Neural cell (in vitro differentiated cells): Measurements from ENCODE around the gene SLC43A1. TPM values are rescaled to one million over a fixed set of nuclear protein-coding genes. Genes with fewer than 3 reads are reported as not detected.

Experiments used
- H2AFZ ChIP-seq: fragments of 200-600, 300-800 bp; sonication (generic), shearing (Covaris generic); 2 replicates; pipeline ENCODE4 v1.6.0; 2014; ENCODE audit warnings: low read depth, mild to moderate bottlenecking, antibody characterized with exemption, low read length, moderate library complexity
- H3F3A ChIP-seq: fragments of 200-600 bp; shearing (Covaris generic); 2 replicates; pipeline ENCODE4 v1.6.1; 2016; ENCODE audit warnings: mild to moderate bottlenecking, moderate library complexity, mixed read lengths, antibody characterized with exemption, low read length; ENCODE audit not compliant: insufficient read depth, poor library complexity, severe bottlenecking
- H3K27ac ChIP-seq: fragments of 200-600, 300-800 bp; sonication (generic), shearing (Covaris generic); 2 replicates; pipeline ENCODE4 v1.5.1; 2014; ENCODE audit warnings: mild to moderate bottlenecking, low read length, moderate library complexity
- H3K27me3 ChIP-seq: fragments of 300-800, 200-600 bp; sonication (generic), shearing (Covaris generic); 2 replicates; pipeline ENCODE4 v1.6.0; 2014; ENCODE audit warnings: mild to moderate bottlenecking, low read depth, low read length, moderate library complexity; ENCODE audit not compliant: insufficient read depth
- H3K36me3 ChIP-seq: fragments of 300-800, 200-600 bp; sonication (generic), shearing (Covaris generic); 2 replicates; pipeline ENCODE4 v1.5.1; 2014; ENCODE audit warnings: mild to moderate bottlenecking, antibody characterized with exemption, low read length, moderate library complexity; ENCODE audit not compliant: insufficient read depth
- H3K4me2 ChIP-seq: fragments of 300-800, 200-600 bp; sonication (generic), shearing (Covaris generic); 2 replicates; pipeline ENCODE4 v1.6.0; 2014; ENCODE audit warnings: mild to moderate bottlenecking, low read length
- H3K4me3 ChIP-seq: fragments of 300-800, 200-600 bp; sonication (generic), shearing (Covaris generic); 2 replicates; pipeline ENCODE4 v1.5.1; 2014; ENCODE audit warnings: mild to moderate bottlenecking, low read length, moderate library complexity
- H3K79me2 ChIP-seq: fragments of 200-600 bp; shearing (Covaris generic); replicated peaks from 2 replicates; pipeline ENCODE4 v1.6.0; 2014; ENCODE audit warnings: mild to moderate bottlenecking, low read length, moderate library complexity; ENCODE audit not compliant: insufficient read depth
- H3K9ac ChIP-seq: fragments of 300-800, 200-600 bp; sonication (generic), shearing (Covaris generic); 2 replicates; pipeline ENCODE4 v1.6.1; 2016; ENCODE audit warnings: mild to moderate bottlenecking, low read length, mixed read lengths
- H3K9me2 ChIP-seq: fragments of 200-600 bp; shearing (Covaris generic); 2 replicates; pipeline ENCODE4 v1.6.1; 2016; ENCODE audit warnings: mild to moderate bottlenecking, low read length, mixed read lengths; ENCODE audit not compliant: insufficient read depth
- H3K9me3 ChIP-seq: fragments of 200-600, 300-800 bp; sonication (generic), shearing (Covaris generic); 2 replicates; pipeline ENCODE4 v1.6.1; 2016; ENCODE audit warnings: mild to moderate bottlenecking, mixed run types, low read length, moderate library complexity, mixed read lengths
- H4K20me1 ChIP-seq: fragments of 200-600 bp; shearing (Covaris generic); 2 replicates; pipeline ENCODE4 v1.6.1; 2016; ENCODE audit warnings: mild to moderate bottlenecking, mixed run types; ENCODE audit not compliant: insufficient read depth
- CTCF ChIP-seq: fragments of 450-650 bp; IDR thresholded peaks from 2 replicates; pipeline ENCODE4 v1.5.1; 2014; ENCODE audit warnings: antibody characterized with exemption, mild to moderate bottlenecking, moderate library complexity; ENCODE audit not compliant: poor library complexity, severe bottlenecking
- EP300 ChIP-seq: fragments of 450-650 bp; conservative IDR thresholded peaks from 2 replicates; pipeline ENCODE4 v1.6.1; 2014; ENCODE audit warnings: antibody characterized with exemption, mild to moderate bottlenecking, moderate library complexity; ENCODE audit not compliant: poor library complexity, severe bottlenecking
- EZH2 ChIP-seq: fragments of 200-600, 300-800 bp; shearing (Covaris generic), sonication (generic); IDR thresholded peaks from 2 replicates; pipeline ENCODE4 v1.6.1; 2014; ENCODE audit warnings: antibody characterized with exemption, low read length, borderline replicate concordance, mild to moderate bottlenecking; ENCODE audit not compliant: insufficient read depth, poor library complexity, severe bottlenecking
- MXI1 ChIP-seq: fragments of 450-650 bp; conservative IDR thresholded peaks from 2 replicates; pipeline ENCODE4 v1.6.1; 2014; ENCODE audit warnings: antibody characterized with exemption, mild to moderate bottlenecking; ENCODE audit not compliant: poor library complexity, severe bottlenecking
- POLR2AphosphoS5 ChIP-seq: IDR thresholded peaks from 2 replicates; pipeline ENCODE4 v1.6.1; 2012
- RAD21 ChIP-seq: fragments of 450-650 bp; conservative IDR thresholded peaks from 2 replicates; pipeline ENCODE4 v1.6.1; 2014; ENCODE audit warnings: antibody characterized with exemption, mild to moderate bottlenecking, moderate library complexity
- REST ChIP-seq: IDR thresholded peaks from 2 replicates; pipeline ENCODE4 v1.6.1; 2012; ENCODE audit warnings: borderline replicate concordance
- TAF1 ChIP-seq: IDR thresholded peaks from 2 replicates; pipeline ENCODE4 v1.6.1; 2012; ENCODE audit warnings: low read depth
- polyA plus RNA-seq: library from polyadenylated mRNA; depleted of rRNA; stranded (reverse); fragments of >200 nt; gene quantifications from 2 replicates; pipeline ENCODE4 v1.2.3, GENCODE V29; 2014
- small RNA-seq, 3 experiments: library from RNA; depleted of rRNA; stranded (forward); fragments of <200 nt; gene quantifications; one replicate each; pipeline ENCODE3, GENCODE V24; 2012

SLC43A1 gene
- polyA plus RNA-seq, 1 donor from 2014 or later = 3.3 TPM

- Histone ChIP-seq H3K27me3 (no peaks in the 10 kb centered on the region), H3K36me3 (no peaks in the 10 kb centered on the region), H3K9me2 (no peaks in the 10 kb centered on the region), H3K9ac (no peak overlapping the region), H3K9me3 (no peaks in the 10 kb centered on the region), H3K4me3 (no peak overlapping the region), H3K79me2 (no peaks in the 10 kb centered on the region), H3K27ac (no peak overlapping the region), H3K4me2 (no peak overlapping the region), H4K20me1 (no peaks in the 10 kb centered on the region), H3F3A (no peaks in the 10 kb centered on the region), H2AFZ (no peak overlapping the region)
- TF ChIP-seq EP300 (no peak), MXI1 (no peak), POLR2AphosphoS5 (no peak), CTCF (no peak), RAD21 (no peak), TAF1 (no peak), EZH2 (no peak), REST (no peak)
These were observed 79.5 kb downstream of the SLC43A1 start for GRCh38 chr11:57436031-57436430.

- Histone ChIP-seq H3K4me2 (no peak overlapping the region), H3K9me2 (no peaks in the 10 kb centered on the region), H3K9me3 (no peaks in the 10 kb centered on the region), H2AFZ (no peak overlapping the region), H3K79me2 (no peaks in the 10 kb centered on the region), H3K27ac (no peak overlapping the region), H3K4me3 (no peak overlapping the region), H3K36me3 (no peaks in the 10 kb centered on the region), H3K27me3 (no peaks in the 10 kb centered on the region), H4K20me1 (no peaks in the 10 kb centered on the region), H3K9ac (no peak overlapping the region), H3F3A (no peaks in the 10 kb centered on the region)
- TF ChIP-seq MXI1 = no peak
- no peak for TF ChIP-seq TAF1
- no peak for TF ChIP-seq RAD21
- TF ChIP-seq EP300 = no peak
These were observed 80.6 kb downstream of the SLC43A1 start for GRCh38 chr11:57434640-57435546.

Small RNA genes within 50 kb of the gene (small RNA-seq; reads per million reads assigned to genes)
- gene RN7SL605P (0 reads per million in 3 experiments), gene RNA5SP341 (0 reads per million in 3 experiments)

Other genes with a start within 250 kb of the SLC43A1 start
- 8.9 and 9.4 TPM in 2 replicates for gene TNKS1BP1, start 190.8 kb downstream of the SLC43A1 start, polyA plus RNA-seq
- gene SSRP1, start 179.8 kb downstream of the SLC43A1 start, polyA plus RNA-seq = 81.1 and 84.7 TPM in 2 replicates
- gene P2RX3, start 177.3 kb downstream of the SLC43A1 start, polyA plus RNA-seq = not detected in 2 replicates
- not detected in 2 replicates for gene PRG3, start 134.6 kb downstream of the SLC43A1 start, polyA plus RNA-seq
- gene PRG2, start 125.1 kb downstream of the SLC43A1 start, polyA plus RNA-seq = not detected in 2 replicates
- 0.33 TPM in 1 of 2 replicates, not detected in the other for gene SLC43A3, start 88.6 kb downstream of the SLC43A1 start, polyA plus RNA-seq
- gene RTN4RL2, start 55.2 kb downstream of the SLC43A1 start, polyA plus RNA-seq = 0.24 and 0.66 TPM in 2 replicates
- gene TIMM10, start 15.1 kb upstream of the SLC43A1 start, polyA plus RNA-seq = 63.6 and 69.5 TPM in 2 replicates
- not detected in 2 replicates for gene SMTNL1, start 21.9 kb upstream of the SLC43A1 start, polyA plus RNA-seq
- gene UBE2L6, start 52.0 kb upstream of the SLC43A1 start, polyA plus RNA-seq = 88.0 and 101 TPM in 2 replicates
- gene SERPING1, start 82.0 kb upstream of the SLC43A1 start, polyA plus RNA-seq = 0.22 TPM in 1 of 2 replicates, not detected in the other
- 18.4 and 19.8 TPM in 2 replicates for gene YPEL4, start 134.2 kb upstream of the SLC43A1 start, polyA plus RNA-seq
- 18.2 and 22.7 TPM in 2 replicates for gene CLP1, start 142.1 kb upstream of the SLC43A1 start, polyA plus RNA-seq
- gene ZDHHC5, start 152.4 kb upstream of the SLC43A1 start, polyA plus RNA-seq = 15.8 and 17.4 TPM in 2 replicates
- gene MED19, start 196.5 kb upstream of the SLC43A1 start, polyA plus RNA-seq = 46.4 and 62.4 TPM in 2 replicates
- 119 and 130 TPM in 2 replicates for gene TMX2, start 196.9 kb upstream of the SLC43A1 start, polyA plus RNA-seq
- gene SELENOH, start 225.8 kb upstream of the SLC43A1 start, polyA plus RNA-seq = 509 and 546 TPM in 2 replicates
- gene BTBD18, start 236.1 kb upstream of the SLC43A1 start, polyA plus RNA-seq = not detected in 2 replicates
- 70.3 and 90.3 TPM in 2 replicates for gene CTNND1, start 246.1 kb upstream of the SLC43A1 start, polyA plus RNA-seq